HUES64 (cell line): ENCODE measurements around the gene GRIA1.
"Not testable (repeated sequence)": the region's sequence is repeated elsewhere in the genome, so short reads cannot be mapped to it uniquely, and the experiment has no call there.

Experiments
- H3K27ac ChIP-seq: 2 replicates; pipeline ENCODE4 v1.7.0; 2013; ENCODE audit warnings: low read depth, low read length, inconsistent platforms
- H3K27me3 ChIP-seq: 2 replicates; pipeline ENCODE4 v1.6.1; 2013; ENCODE audit warnings: mild to moderate bottlenecking, low read length; ENCODE audit not compliant: insufficient read depth
- H3K36me3 ChIP-seq: 2 replicates; pipeline ENCODE4 v1.6.1; 2013; ENCODE audit warnings: mild to moderate bottlenecking, low read length; ENCODE audit not compliant: insufficient read depth
- H3K4me1 ChIP-seq: 2 replicates; pipeline ENCODE4 v1.6.1; 2013; ENCODE audit warnings: mild to moderate bottlenecking, low read length, moderate library complexity; ENCODE audit not compliant: insufficient read depth
- H3K4me3 ChIP-seq: 2 replicates; pipeline ENCODE4 v1.5.1; 2013; ENCODE audit warnings: mild to moderate bottlenecking, low read length, moderate library complexity
- H3K9ac ChIP-seq: 2 replicates; pipeline ENCODE4 v1.6.1; 2013; ENCODE audit warnings: mild to moderate bottlenecking, low read depth, low read length
- H3K9me3 ChIP-seq: 2 replicates; pipeline ENCODE4 v1.6.1; 2013; ENCODE audit warnings: low read depth, low read length; ENCODE audit not compliant: insufficient read depth
- WGBS: fragments of 150-250, 120-280 bp; methylation state at CpG from one replicate; pipeline ENCODE4 v1.1.7; 2013; ENCODE audit warnings: missing lambda C conversion rate; 5-methylcytosine and 5-hydroxymethylcytosine counted together

The GRIA1 gene

GRCh38 chr5:153835891-153836515 lies 345.5 kb downstream of the GRIA1 start:
- Histone ChIP-seq H3K4me1 (no peaks in the 10 kb centered on the region), H3K9ac (no peak overlapping the region), H3K9me3 (no peaks in the 10 kb centered on the region), H3K4me3 (no peak overlapping the region), H3K27me3 (no peaks in the 10 kb centered on the region), H3K36me3 (no peaks in the 10 kb centered on the region), H3K27ac (no peak overlapping the region)
- 91% methylated on average over 4 of the region's 4 CpGs for WGBS

DNA sequence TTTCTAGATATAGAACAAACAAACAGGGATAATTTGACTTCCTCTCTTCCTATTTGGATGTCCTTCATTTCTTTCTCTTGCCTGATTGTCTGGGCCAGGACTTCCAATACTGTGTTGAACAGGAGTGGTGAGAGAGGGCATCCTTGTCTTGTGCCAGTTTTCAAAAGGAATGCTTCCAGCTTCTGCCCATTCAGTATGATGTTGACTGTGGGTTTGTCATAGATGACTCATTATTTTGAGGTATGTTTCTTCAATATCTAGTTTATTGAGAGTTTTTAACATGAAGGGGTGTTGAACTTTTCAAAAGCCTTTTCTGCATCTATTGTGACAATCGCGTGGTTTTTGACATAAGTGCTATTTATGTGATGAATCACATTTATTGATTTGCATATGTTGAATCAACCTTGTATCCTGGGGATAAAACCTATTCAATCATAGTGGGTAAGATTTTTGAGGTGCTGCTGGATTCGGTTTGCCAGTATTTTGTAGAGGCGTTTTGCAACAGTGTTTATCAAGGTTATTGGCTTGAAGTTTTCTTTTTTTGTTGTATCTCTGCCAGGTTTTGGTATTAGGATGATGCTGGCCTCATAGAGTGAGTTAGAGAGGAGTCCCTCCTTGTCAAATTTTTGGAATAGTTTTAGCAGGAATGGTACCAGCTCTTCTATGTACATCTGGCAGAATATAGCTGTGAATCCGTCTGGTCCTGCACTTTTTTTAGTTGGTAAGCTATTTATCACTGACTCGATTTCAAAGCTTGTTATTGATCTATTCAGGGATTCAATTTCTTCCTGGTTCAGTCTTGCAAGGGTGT lies 359.0 kb downstream of the GRIA1 start:
- WGBS = 95% methylated on average over 6 of the region's 6 CpGs
- not testable (repeated sequence) for H3K9ac ChIP-seq, H3K27ac ChIP-seq, H3K4me1 ChIP-seq, H3K27me3 ChIP-seq, H3K36me3 ChIP-seq, H3K9me3 ChIP-seq, H3K4me3 ChIP-seq

- Histone ChIP-seq H3K27me3 (no peaks in the 10 kb centered on the region; the same call in 1 of the 2 replicates), H3K27ac (no peak overlapping the region), H3K9me3 (no peaks in the 10 kb centered on the region), H3K4me1 (no peaks in the 10 kb centered on the region), H3K4me3 (no peak overlapping the region), H3K36me3 (no peaks in the 10 kb centered on the region), H3K9ac (no peak overlapping the region)
- 90% methylated on average over 4 of the region's 4 CpGs for WGBS
These were observed 369.9 kb downstream of the GRIA1 start for GRCh38 chr5:153860195-153860886.

- not testable (repeated sequence) for H3K27me3 ChIP-seq, H3K4me3 ChIP-seq, H3K4me1 ChIP-seq, H3K36me3 ChIP-seq, H3K9ac ChIP-seq, H3K9me3 ChIP-seq, H3K27ac ChIP-seq
- 67% methylated on average over 5 of the region's 5 CpGs for WGBS
These were observed 372.4 kb downstream of the GRIA1 start for GRCh38 chr5:153862906-153863305.
